GM19455 (cell line): ENCODE results near the gene RAB6B.

ENCODE experiments used
- ATAC-seq: cut with Tn5 transposase; IDR thresholded peaks from one replicate; pipeline ENCODE4 v1.9.1; 2021; ENCODE audit not compliant: unreplicated experiment

RAB6B gene

DNA sequence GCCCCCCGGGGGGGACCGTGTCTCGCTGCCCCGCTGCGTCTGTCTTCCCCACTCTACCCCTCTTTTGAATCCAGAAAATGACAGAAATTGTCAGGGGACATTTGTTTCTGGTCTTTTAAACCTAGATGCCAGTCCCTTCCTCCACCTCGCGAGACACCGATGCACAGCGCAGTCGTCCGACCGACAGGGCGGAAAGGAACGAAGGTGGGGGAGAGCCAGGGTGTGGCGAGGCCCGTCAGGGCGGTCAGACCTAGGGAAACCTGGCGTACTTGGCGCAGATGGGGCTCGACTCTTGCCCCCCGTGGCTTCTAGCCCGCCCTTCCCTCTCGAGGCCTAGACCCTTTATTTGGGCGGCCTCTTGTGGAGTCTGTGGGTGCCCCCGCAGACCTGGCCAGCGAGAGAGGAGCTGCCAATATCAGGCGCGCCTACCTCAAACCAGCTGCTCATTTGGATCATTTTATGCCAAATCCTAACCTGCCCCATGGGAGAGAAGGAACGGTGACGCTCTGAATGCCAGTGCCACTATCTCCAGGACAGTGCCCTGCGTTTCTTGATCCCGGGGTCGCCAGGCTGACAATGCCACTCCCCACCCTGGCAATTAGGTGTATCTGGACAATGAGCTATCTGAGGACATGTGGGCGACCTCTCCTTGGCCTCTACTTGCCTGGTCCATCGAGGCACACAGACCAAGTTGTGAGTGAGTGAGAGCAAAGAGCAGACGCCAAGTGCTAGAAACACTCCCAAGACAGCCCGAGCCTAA lies 500 bp upstream of the RAB6B start:
- ATAC-seq, result no peak

DNA sequence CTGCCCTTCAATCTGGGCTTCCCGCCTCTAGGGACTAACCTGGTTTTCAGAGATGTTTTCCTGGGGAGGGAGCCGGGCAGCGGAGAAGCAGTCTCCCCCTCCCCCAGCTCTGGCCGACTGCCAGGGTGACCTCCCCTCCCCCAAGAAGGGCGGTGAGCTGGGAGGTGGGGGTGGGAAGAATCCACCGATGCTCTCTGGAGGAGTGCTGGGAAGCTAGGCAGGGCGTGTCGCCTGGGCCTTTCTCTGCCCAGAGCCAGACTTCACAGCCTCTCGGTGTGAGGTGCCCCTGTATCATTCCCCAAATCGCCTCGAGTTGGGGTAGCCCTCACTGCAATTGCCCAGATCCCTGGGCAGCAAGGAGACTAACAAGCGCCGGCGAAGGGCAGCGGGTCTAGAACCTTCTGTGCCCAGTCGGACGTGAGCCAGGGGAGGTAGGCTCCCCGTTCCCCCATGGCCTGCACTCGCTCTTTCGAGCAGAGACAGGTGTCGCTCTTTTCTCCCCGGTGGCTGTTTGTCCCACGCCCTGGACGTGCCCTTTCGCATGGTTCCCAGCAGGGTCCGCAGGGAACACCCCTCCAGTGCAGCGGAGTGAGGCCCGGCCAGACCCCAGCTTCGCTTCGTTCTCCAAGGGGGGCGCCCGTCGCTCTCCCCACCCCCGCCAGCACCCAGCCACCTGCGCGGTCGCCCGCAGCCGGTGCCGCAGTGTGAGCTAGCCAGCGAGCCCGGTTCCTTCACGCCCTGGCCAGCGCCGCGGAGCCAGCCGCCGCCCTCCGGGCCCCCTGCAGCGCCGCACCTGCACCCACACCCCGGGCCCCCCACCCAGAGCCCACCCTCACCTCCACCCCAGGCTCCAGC lies 1.1 kb downstream of the RAB6B start:
- no peak for ATAC-seq

DNA sequence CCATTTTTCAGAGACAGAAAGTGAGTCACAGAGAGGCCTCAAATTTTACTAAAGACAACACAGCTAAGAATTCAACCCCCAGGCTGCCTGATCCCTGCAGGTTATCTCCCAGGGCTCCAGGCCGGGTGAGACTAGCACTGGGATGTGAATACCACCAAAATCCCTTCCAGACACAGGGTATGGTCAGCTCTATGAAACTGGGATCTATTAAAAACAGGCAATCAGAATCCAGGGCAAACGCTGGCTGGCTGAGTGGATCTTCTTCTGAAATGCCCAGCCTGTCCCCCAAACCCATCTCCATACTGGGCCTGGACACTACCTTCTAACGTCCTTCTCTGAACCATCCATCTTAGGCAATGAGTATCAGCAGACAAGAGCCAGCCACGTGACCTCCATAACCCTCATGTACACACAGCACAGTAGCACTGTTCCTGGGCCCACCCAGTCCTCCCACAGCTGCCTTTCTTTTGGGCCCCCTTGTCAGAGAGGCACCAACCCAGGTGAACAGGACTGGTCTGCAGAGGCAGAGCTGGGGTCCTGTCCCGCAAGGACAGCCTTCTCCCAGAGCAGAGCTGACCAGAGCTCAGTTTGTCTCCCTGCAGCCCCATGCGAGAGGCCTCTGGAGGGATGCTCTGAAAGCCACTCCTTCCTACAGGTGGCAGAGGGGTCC lies 1.9 kb downstream of the RAB6B start:
- no peak for ATAC-seq

DNA sequence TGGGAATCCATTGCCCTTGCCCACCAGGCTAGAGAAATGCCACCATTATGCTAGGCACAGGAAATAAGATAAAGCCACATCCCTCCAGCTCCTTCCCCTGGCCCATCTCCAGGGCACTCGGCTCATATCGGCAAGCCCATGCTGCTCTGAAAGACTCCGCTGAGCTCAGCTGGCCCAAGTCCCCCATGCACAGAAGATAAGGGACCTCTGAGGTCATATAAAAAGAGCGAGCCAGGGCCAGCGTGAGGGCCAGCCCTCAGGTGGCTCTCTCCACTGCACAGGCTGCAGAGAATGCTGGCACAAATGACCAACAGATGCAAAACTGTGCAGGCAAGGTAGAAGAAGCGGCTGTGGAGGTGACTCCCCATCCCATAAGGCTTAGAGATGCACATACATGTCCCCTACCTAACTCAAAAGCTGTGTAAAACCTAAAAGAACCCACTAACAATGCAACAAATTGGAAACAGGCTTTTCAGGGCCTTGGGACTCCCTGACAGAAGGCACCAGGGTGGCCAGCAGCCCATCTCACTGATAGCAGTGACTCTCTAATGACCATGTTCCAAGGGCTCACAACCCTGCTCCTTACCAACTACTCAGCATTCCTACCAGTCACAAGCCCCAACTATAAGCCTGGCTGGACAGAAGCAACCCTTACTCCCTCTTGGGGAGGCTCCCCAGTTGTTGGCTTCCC lies 3.0 kb downstream of the RAB6B start:
- ATAC-seq, result no peak

DNA sequence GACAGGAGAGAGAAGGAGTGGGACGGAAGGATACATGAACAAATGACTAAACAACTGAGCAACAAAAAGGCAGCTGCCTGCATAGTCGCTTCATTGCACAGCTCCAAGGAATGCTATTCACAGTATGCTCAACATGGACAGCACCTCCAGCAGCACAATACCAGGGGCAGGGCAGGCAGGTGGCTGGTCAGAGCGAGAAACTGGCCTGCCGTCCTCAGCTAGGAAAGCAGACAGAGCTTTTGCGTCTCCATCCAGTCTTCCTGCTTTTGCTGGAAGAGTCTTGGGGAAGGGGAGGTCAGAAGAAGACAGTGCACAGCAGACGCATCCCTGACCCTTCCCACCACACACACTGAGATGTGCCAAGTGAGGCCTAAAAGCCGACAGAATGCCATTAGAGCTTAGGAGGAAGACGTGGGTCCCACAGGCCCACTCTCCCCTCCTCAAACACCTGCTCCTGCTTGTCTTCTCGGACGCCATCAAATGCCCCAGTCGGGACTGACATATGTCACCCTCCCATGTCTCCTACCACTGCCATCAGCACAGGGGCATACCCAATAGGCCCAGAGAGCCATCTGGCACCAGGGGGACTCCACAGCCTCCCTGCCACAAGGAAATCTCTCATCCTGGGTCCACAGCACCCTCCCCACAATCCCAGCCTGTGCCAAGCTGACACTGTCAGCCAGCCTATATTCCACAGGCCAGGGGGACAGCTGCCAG lies 3.9 kb downstream of the RAB6B start:
- no peak for ATAC-seq

DNA sequence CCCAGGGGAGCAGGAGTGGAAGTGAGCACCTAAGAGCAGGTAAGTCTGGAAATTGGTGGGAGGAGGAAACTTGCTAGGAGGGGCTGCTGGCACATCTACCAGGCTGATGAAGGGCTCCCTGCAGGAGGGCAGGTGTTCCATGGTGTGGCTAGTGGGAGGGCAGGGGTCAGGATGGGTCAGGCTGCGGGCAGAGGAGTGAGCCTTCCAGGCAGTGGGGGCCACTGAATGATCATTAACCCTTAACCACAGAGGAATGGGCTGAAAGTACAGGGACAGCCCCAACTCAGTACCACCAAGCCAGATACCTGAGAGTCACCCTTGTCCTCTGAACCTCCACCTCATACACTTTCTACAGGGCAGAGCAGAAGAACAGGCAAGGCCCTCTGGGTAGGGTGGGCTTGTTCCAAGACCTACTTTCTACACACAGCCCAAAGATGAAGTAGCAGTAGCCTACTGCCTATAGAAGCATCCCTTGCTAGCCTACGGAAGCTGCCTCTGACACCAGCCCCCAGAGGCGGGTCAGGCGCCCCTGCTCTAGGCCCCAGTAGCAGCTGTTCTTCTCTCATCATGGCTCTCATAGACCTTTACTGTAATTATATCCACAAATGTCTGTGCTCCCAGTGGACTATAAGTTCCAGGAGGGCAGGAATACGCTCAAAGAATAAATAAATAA lies 4.6 kb downstream of the RAB6B start:
- no peak for ATAC-seq

DNA sequence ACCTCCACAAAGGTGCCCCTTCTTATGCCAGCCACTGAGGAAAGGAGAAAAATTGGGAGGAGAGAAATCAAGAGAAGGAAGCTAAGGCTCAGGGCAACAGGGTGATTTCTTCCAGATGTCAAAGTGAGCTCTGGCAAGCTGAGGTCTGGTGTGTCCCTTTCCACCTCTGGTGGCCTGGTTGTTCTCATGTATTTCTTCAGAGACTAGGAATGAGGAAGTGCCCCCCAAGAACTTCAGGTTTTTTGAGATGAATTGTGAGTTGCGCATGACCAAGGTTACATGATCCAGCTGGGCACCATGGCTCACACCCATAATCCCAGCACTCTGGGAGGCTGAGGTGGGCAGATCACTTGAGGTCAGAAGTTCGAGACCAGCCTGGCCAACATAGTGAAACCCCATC lies 5.6 kb downstream of the RAB6B start:
- no peak for ATAC-seq

DNA sequence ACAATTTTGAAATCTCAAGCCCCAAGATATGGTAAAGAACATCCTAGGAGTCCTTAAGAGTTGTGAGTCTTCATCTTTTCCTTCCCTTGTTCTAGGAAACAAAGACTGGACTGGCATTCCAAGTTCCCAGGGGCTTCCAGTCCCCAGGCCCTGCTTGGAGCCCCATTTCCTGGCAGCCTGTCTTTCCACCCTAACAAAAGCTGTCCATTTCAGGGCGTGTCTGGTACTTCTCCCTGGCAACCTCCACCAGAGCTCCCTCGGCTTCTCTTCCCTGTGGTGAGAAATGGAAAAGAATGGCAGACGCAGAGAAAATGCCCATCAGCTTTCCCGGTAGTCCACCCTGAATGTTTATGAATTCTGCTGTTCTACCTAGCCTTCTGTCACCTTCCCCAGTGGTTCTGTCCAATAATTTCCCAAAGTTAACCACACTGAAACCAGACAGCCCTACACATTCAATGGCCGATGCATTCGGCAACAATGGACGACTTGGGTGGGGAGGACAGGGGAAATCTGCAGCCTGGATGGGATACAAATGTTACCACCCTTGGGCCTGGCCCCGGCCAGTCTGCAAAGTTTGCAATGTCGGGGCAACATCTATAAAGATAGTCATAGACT lies 6.8 kb downstream of the RAB6B start:
- no peak for ATAC-seq

DNA sequence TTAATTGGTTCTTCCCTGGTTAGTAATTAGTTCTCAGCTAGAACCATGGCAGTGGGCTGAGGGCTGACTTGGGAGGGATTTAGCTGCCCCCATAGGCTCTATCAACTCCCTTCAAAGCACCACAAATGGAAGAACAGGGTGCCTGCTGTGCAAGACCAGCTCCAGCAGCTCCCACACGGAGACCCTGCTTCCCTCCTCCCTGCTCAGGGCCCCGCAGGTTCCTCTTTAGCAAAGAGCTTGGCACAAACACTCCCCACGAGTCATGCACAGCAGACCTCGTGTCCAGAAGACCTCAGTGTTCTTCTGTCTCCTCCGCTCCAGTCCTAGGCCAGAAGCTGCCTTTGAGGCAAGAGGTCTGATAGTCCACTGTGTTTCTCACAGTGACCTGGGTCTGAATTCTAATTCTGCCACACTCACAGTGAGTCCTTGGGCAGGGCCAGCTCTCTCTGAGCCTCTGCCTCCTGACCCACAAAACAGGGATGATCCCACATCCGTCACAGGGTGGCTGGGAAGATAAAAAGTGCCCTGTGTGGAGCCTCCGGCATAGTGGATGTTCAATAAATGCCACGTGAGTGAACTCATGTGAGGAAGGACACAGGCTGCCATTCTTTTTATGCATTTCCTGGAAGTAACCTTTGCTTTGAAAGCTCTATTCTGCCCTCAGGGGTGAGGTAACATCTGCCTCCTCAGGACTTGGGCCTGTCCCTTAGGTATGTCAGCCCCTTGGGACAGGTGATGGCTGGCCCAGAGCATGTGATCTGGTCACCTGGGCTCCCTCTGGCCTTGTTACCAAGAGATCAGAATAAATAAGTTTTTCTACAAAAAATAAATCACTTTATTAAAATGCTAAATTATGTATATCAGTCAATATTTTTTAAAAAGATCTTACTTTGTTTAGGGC lies 7.6 kb downstream of the RAB6B start:
- no peak for ATAC-seq

DNA sequence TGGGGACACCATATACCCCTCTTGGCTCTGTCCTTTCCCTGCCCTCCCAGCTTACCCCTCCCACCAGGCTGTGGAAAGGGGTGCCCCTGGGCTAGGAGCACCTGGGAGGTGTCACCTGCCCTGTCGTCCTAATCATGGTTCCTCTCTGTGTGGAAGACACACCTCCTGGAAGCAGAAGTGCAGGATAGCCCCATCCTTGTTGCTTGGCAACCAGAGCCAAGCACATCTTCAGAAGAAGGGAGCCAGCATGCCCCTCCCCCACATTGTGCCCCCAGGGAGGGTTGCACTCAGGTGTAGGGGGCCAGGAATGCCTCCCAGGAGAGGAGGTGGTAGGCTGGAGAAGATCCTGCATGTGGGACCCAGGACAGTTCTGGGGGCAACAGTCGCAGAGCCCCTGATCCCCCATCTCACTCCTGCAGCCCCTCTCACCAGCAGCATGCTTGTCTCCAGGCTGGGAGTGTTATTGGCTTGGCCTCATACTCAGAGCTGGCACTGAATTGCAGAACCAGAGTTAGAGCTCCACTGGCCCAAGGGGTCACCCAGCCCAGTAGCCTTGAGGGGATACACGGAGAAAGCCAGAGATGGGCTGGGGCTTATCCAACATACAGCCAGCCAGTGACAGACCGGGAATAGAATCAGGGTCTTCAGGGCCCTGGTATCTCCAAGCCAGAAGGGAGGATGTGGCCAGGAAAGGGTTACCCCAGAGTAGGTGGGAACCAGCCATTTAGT lies 8.4 kb downstream of the RAB6B start:
- ATAC-seq, result no peak

DNA sequence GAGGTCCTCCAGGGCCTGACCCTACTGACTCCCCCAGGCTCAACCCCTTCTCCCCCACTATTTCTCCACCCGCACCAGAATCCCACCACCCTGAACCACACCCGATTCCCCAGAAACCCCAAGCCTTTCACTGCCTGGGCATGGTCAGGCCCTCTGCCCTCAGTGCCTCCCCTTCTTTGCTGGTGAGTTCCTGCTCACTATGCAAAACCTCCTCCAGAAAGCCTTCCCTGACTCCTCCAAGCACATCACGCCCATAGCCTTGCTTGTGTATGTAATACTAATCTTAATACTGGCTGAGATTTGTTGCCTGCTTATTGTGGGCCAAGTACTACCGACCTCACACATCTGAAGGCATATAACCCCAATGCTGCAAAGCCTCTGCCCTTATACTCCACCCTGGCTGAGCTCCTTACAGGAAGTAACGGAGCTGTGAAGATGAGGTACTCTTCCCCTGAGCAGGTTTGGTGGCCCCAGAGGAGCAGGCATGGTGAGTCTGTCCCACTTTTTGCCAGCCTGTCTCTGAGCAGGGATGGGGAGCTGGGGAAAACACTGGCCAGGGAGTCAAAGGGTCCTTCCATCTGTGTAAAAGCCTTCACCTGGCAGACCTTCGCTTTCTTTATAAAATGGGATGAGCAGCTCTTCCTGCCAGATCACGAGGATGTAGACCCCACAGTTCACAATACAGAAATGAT lies 9.5 kb downstream of the RAB6B start:
- ATAC-seq, result no peak

DNA sequence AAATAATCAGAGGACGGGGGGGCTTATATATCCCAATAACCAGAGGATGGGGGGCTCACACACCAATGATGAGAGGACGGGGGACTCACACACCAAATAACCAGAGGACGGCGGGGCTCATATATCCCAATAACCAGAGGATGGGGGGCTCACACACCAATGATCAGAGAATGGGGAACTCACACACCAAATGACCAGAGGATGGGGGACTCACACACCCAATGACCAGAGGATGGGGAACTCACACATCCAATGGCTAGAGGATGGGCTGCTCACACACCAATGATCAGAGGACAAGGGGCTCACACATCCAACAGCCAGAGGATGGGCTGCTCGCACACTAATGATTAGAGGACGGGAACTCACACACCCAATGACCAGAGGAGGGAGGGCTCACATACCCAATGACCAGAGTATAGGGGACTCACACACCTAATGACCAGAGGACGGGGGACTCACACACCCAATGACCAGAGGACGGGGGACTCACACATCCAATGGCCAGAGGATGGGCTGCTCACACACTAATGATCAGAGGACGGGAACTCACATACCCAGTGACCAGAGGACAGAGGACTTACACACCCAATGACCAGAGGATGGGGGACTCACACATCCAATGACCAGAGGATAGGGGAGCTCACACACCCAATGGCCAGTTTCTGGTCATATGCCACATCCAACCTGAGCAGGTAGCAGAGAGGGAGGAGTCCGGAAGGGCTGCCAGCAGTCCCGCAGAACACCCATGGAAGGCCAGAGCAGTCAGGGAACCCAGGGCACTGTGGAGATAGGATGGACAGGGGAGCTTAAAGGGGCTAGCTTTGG lies 10.6 kb downstream of the RAB6B start:
- no peak for ATAC-seq

DNA sequence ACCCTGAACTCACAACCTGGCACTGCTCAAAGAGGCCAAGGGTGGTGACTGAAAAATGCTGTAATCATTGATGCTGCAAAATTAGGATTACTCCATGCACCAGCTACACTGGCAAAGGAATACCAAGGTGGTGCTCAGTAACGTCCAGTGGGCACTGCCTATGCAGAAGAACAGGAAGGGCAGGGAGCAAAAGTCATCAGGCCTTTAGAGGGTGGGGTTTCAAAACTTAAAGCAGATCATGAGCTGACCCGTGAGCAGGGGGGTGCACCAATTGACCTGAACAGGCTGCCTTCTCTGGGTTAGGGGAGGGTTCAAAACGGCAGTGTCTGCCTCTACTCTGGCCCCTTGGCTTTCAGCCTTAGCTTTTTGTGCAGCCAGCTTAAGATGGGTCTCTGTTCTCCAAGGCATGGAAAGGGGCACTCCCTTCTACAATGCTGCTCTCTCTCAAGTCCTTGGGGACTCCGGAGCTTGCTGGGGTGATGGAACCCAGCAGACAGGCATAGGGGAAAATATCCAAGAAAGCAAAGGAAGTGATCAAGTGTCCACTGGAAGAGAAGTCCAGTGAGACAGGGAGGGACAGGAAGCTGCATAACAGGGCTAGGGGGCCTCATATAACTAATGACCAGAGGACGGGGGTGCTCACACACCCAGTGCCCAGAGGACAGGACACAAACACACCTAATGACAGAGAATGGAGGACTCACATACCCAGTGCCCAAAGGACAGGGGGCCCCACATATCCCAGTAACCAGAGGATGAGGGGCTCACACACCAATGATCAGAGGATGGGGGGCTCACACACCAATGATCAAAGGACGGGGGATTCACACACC lies 11.4 kb downstream of the RAB6B start:
- ATAC-seq, result no peak

DNA sequence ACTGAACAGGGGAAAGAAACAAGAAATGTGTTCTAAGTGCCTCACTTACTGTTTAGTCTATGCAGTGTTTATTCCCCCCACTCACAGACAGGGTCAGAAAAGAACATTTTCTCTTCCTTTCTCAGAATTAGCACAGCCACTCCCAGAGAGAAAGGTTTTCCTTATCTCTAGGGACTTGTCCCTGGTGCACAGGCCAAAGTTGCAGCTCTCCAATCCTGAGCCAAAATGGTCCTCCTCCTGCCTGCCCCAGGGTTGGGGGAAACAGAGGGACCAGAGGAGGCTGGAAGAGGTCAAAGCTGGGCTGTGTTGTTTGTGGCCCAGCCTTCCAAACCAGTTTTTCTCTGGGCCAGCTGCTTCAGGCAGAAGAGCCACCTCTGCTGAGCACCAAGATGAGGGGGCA lies 12.0 kb downstream of the RAB6B start:
- ATAC-seq, result no peak

DNA sequence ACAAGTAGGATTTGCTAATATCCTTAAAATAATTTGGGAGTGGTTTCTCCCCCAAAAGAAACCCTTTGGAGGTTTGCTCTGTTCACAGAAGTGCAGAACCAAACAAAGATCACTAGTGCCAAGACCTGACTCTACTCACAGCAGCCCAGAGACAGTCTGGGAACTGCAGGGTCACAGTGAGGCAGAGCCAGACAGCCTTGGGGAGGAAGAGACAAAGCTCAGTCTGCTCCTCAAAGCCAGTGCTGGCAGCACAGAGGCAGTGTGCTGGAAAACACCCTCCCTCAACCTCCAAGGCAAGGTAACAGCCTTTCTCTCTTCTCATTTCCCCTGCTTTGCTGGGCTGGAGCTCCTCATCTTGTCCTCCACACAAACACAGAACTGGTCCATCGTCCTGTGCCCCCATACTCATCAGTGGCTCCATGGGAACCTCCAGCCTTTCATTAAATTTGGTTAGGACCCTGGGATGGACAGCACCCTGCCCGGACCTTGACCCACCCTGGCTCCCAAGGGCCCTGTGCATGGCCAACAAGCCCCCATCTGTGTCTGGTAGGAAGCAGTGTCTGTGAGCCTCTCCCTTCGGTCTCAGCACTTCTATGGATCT lies 12.6 kb downstream of the RAB6B start:
- ATAC-seq, result no peak
